Measurements from ENCODE around the gene SV2C.

SV2C gene

GRCh38 chr5:76106149-76106548 is 23.0 kb downstream of the SV2C start:
- DNase-seq: no peak

- DNase-seq: no peak
Measured at GRCh38 chr5:76111477-76112174, 28.4 kb downstream of the SV2C start.

- DNase-seq: no peak
Measured at GRCh38 chr5:76113103-76113502, 29.9 kb downstream of the SV2C start.

- no peak for DNase-seq
Measured at GRCh38 chr5:76114179-76114851, 31.1 kb downstream of the SV2C start.

GRCh38 chr5:76125346-76125745 is 42.2 kb downstream of the SV2C start:
- DNase-seq: no peak

- DNase-seq: no peak
Measured at GRCh38 chr5:76125888-76126287, 42.7 kb downstream of the SV2C start.

GRCh38 chr5:76134003-76134402 is 50.8 kb downstream of the SV2C start:
- DNase-seq: no peak

- DNase-seq: no peak
Measured at GRCh38 chr5:76134646-76135045, 51.5 kb downstream of the SV2C start.

GRCh38 chr5:76137887-76138542 is 54.8 kb downstream of the SV2C start:
- DNase-seq: no peak

GRCh38 chr5:76143884-76144283 is 60.7 kb downstream of the SV2C start:
- DNase-seq: no peak

GRCh38 chr5:76144513-76145274 is 61.5 kb downstream of the SV2C start:
- no peak for DNase-seq

GRCh38 chr5:76145945-76146344 is 62.8 kb downstream of the SV2C start:
- no peak for DNase-seq

- no peak for DNase-seq
Measured at GRCh38 chr5:76149636-76150035, 66.5 kb downstream of the SV2C start.

GRCh38 chr5:76152161-76152560 is 69.0 kb downstream of the SV2C start:
- DNase-seq: no peak

GRCh38 chr5:76152700-76153099 is 69.5 kb downstream of the SV2C start:
- DNase-seq: no peak

GRCh38 chr5:76153271-76153670 is 70.1 kb downstream of the SV2C start:
- DNase-seq: no peak

GRCh38 chr5:76154009-76154690 is 71.0 kb downstream of the SV2C start:
- no peak for DNase-seq

GRCh38 chr5:76155536-76155935 is 72.4 kb downstream of the SV2C start:
- DNase-seq: no peak

- DNase-seq: no peak
Measured at GRCh38 chr5:76162335-76162734, 79.2 kb downstream of the SV2C start.

GRCh38 chr5:76163111-76163628 is 80.0 kb downstream of the SV2C start:
- DNase-seq: no peak

- DNase-seq: no peak
Measured at GRCh38 chr5:76165029-76165428, 81.8 kb downstream of the SV2C start.

GRCh38 chr5:76165711-76166374 is 82.7 kb downstream of the SV2C start:
- DNase-seq: no peak

Measured in COR-L47 (cell line).